22Rv1 (cell line): Measurements from ENCODE around the gene A4GALT.

Source experiments
- ZFX ChIP-seq: fragments of 450-650 bp; IDR thresholded peaks from 2 replicates; pipeline ENCODE4 v1.6.1; 2017; ENCODE audit warnings: antibody characterized with exemption, borderline replicate concordance
- TF ChIP-seq, protein P1 (sequence below): fragments of 450-650 bp; IDR thresholded peaks from 2 replicates; pipeline ENCODE4 v1.5.1; 2017; ENCODE audit warnings: mild to moderate bottlenecking

DNA sequence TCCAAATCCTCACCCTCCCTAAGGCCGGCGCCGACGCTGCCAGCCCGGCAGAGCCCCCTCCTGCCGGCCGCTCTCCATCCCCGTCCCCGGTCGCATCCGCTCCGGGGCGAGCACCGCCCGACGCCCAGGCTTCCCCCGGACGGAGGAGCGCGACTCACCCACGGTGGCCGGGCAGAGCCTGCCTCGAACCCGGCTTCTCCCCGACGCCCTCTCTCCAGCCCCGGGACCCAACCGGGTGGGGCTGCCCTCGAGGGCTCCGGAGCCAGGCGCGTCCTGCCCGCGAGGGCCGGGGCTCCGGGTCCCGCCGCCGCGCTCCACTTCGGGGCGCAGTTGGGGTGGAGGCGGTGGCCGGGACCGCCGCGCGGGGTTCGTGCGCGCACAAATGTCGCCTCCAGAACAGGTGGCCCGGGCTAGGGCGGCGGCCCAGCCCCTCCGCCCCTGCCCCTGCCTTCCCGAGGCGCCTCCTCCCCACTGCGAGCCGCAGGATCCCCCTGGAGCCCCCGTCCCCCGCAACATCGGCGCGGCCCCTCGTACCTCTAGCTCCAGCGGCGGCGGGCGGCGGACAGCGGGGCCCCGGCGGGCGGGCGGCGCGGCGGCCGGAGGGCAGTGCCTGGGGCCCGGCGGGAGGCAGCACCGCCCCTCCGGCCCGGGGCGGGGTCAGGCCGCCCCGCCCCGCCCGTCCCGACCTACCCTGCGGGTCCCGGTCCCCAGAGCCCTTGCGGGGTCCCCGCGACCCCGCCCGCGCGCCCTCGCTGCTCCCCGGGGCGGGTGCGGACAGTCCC, at the start of gene A4GALT:
- TF ChIP-seq, protein P1, sequence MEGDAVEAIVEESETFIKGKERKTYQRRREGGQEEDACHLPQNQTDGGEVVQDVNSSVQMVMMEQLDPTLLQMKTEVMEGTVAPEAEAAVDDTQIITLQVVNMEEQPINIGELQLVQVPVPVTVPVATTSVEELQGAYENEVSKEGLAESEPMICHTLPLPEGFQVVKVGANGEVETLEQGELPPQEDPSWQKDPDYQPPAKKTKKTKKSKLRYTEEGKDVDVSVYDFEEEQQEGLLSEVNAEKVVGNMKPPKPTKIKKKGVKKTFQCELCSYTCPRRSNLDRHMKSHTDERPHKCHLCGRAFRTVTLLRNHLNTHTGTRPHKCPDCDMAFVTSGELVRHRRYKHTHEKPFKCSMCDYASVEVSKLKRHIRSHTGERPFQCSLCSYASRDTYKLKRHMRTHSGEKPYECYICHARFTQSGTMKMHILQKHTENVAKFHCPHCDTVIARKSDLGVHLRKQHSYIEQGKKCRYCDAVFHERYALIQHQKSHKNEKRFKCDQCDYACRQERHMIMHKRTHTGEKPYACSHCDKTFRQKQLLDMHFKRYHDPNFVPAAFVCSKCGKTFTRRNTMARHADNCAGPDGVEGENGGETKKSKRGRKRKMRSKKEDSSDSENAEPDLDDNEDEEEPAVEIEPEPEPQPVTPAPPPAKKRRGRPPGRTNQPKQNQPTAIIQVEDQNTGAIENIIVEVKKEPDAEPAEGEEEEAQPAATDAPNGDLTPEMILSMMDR, result no peak
- no peak for TF ChIP-seq ZFX
